Measurements from ENCODE around the gene SDCCAG8. TPM values are rescaled to one million over a fixed set of nuclear protein-coding genes. Genes with fewer than 3 reads are reported as not detected.

Gene SDCCAG8
- total and polyA plus RNA-seq, 10 donors: 14.8 to 79.3 (median 46.5) TPM

GRCh38 chr1:243471026-243471685 lies 215.3 kb downstream of the SDCCAG8 start:
- peaks cover 11 to 45% (median 24%) of the 10 kb centered on the region in 6 donors for H3K4me1 ChIP-seq
- H3K36me3 ChIP-seq: peaks cover 0 to 26% (median 2%) of the 10 kb centered on the region in 6 donors
- 65 to 82% (median 78%) methylated on average over 17 of the region's 17 CpGs for WGBS, 5 donors
- TF ChIP-seq, protein P1, sequence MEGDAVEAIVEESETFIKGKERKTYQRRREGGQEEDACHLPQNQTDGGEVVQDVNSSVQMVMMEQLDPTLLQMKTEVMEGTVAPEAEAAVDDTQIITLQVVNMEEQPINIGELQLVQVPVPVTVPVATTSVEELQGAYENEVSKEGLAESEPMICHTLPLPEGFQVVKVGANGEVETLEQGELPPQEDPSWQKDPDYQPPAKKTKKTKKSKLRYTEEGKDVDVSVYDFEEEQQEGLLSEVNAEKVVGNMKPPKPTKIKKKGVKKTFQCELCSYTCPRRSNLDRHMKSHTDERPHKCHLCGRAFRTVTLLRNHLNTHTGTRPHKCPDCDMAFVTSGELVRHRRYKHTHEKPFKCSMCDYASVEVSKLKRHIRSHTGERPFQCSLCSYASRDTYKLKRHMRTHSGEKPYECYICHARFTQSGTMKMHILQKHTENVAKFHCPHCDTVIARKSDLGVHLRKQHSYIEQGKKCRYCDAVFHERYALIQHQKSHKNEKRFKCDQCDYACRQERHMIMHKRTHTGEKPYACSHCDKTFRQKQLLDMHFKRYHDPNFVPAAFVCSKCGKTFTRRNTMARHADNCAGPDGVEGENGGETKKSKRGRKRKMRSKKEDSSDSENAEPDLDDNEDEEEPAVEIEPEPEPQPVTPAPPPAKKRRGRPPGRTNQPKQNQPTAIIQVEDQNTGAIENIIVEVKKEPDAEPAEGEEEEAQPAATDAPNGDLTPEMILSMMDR (IDR thresholded peaks at IDR 0.05 in 8 of 11, conservative IDR thresholded peaks at IDR 0.05 in 3 of 11): no peak
- DNase-seq: no peak
- peak overlapping the region in 3 of 8 donors; percentile 0 to 63 (median 23) for H3K27ac ChIP-seq
- no peaks in the 10 kb centered on the region for H3K9me3 ChIP-seq
- H3K4me3 ChIP-seq: no peak overlapping the region
- H3K27me3 ChIP-seq (replicated peaks in 1 of 7): no peaks in the 10 kb centered on the region
- intact Hi-C loops (cut with DNase I; ENCODE audit: low total_unique reads): no loop called here

DNA sequence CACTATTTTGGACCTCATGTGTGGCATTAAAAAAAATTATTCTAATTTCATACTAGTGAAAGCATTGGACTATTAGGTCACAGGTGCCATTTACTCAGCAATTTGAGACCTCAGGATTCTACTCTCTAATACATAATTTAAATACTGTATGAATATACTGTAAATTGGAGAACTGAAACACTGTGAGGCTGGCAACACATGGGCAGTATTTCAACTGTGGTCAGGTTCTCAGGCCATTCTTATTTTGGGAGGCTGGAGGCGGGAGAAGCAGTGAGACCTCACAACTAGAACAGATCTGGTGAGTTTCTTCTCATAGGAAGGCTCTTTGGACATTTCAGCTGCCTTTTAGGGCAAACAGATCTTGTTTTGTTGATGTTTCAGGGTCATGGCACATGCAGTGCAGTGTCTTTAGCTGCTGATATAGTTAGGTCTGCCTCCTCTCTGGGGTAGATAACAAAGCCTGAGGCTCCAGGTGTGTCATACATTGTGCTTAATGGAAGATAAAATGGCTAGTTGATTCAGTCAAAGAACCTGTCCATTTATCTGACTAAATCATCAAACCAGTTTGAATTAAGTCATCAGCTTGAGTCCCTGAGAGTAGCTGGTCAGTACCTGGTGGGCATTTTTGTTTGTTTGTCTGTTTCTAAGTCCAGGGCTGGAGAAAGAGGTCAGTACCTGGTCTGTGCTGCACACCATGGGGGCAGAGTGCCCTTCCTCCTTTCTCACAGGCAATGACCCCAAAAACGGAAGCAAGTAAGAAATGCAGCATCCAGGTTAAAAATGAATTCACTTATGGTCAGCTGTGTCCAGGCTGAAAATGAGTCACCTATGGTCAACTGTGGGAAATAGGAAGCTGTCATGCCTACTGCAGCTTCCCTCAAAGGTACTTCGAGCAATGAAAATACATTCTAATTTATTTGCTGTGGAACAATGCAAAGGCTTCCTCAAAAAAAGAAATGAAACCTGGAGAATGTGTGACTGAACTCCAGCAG lies 216.2 kb downstream of the SDCCAG8 start:
- Histone ChIP-seq H3K9me3 (no peaks in the 10 kb centered on the region), H3K4me1 (peaks cover 11 to 49% (median 24%) of the 10 kb centered on the region in 6 donors), H3K27me3 (replicated peaks in 1 of 7) (no peaks in the 10 kb centered on the region), H3K36me3 (peaks cover 0 to 23% (median 2%) of the 10 kb centered on the region in 6 donors), H3K27ac (peak overlapping the region in 4 of 8 donors; percentile 0 to 63 (median 27)), H3K4me3 (no peak overlapping the region)
- TF ChIP-seq, protein P1 (IDR thresholded peaks at IDR 0.05 in 8 of 11, conservative IDR thresholded peaks at IDR 0.05 in 3 of 11): no peak
- 50 to 69% (median 54%) methylated on average over 3 of the region's 3 CpGs for WGBS, 5 donors
- intact Hi-C loops (cut with DNase I; ENCODE audit: low total_unique reads): no loop called here
- DNase-seq: no peak

DNA sequence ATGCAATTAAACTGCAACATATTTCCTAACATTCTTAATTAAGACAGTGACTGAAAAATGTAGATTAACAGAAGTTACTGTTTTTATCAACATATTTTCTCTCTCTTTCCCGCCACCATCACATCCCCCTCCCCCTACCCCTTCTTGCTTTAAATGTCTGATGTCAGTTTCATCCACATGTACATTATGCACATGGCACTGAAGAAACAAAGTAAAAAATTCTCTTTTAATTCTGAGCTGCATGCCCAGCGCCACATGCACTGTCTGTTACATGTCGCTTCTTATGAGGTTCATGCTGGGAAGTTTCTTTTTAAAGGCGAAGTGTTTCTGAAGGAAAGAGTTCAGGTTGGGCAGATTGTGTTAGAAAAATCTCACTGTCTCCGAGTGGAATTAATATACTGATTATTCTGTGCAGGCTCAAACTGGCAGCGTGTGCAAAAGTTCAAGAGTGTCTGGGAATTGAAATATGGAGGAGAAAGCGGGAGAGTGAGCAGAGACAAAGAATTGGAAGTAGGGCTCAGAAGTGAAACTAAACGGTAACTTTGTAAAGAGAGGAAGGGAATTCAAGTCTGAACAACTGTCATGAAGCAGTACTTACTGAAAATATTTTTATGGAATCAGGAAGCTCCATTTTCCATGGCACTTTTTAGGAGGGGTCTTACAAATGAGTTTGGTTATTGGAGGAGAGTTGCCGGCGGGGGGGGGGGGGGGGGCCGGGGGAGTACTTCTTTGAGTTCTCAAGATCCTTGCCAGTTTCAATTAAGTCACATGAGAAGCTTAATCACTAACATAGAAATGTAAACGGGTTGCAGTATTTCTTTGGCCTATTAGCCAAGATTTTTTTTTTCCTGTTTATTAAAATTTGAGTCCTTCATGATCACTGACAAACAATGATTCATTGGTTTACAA lies 217.6 kb downstream of the SDCCAG8 start:
- Histone ChIP-seq H3K4me3 (peak overlapping the region in 7 of 8 donors; percentile 22 to 57 (median 30)), H3K27ac (peak overlapping the region in 4 of 8 donors; percentile 26 to 63 (median 36))
- DNase-seq: no peak

More for the DNA sequence above, 217.6 kb downstream of the SDCCAG8 start:
- intact Hi-C loops (cut with DNase I; ENCODE audit: low total_unique reads): no loop called here
- no peak for TF ChIP-seq POLR2AphosphoS5 (IDR thresholded peaks at IDR 0.05)
- TF ChIP-seq POLR2A (IDR thresholded peaks at IDR 0.05): no peak
- TF ChIP-seq, protein P1 (IDR thresholded peaks at IDR 0.05 in 8 of 11, conservative IDR thresholded peaks at IDR 0.05 in 3 of 11): no peak
- WGBS, 5 donors: 15 to 30% (median 23%) methylated on average over 10 to 12 of the region's 12 CpGs
- H3K4me1 ChIP-seq: peaks cover 11 to 62% (median 24%) of the 10 kb centered on the region in 6 donors
- no peaks in the 10 kb centered on the region for H3K9me3 ChIP-seq
- H3K27me3 ChIP-seq (replicated peaks in 1 of 7): no peaks in the 10 kb centered on the region
- H3K36me3 ChIP-seq: peaks cover 0 to 17% (median 2%) of the 10 kb centered on the region in 6 donors

All from spleen (tissue), 11 donors.